ENCODE data around the gene SLC37A4. TPM values are rescaled to one million over a fixed set of nuclear protein-coding genes. Genes with fewer than 3 reads are reported as not detected.

The SLC37A4 gene
- polyA plus RNA-seq, 1 of the 3 experiments (the other 2 are of a cell fraction), result 21.8 TPM

GRCh38 chr11:118998822-118999221, 31.9 kb downstream of the SLC37A4 start:
- no peaks in the 10 kb centered on the region for H3K27me3 ChIP-seq (ENCODE audit: insufficient read depth)
- peaks cover 58% of the 10 kb centered on the region for H3K79me2 ChIP-seq (ENCODE audit: insufficient read depth)
- H3K4me2 ChIP-seq, result peak overlapping the region; percentile 98
- H3K36me3 ChIP-seq (replicated peaks in 1 of 2; ENCODE audit: control insufficient read depth in 1 of 2, insufficient read depth in 2 of 2, low read length in 1 of 2), result peaks cover 3 to 39% of the 10 kb centered on the region in 2 experiments
- 23% methylated on average over 6 of the region's 6 CpGs for WGBS (ENCODE audit: low lambda C conversion rate)
- H3K9me3 ChIP-seq, result no peaks in the 10 kb centered on the region
- DNase-seq, result no peak
- peaks cover 23% of the 10 kb centered on the region for H3F3A ChIP-seq (replicated peaks; ENCODE audit: insufficient read depth)
- H3K4me3 ChIP-seq (ENCODE audit: low read depth in 2 of 2, low read length in 1 of 2), result peak overlapping the region; percentile 77 to 97
- no peaks in the 10 kb centered on the region for H3K9me2 ChIP-seq
- H3K9ac ChIP-seq, result peak overlapping the region; percentile 78
- no peak for TF ChIP-seq USF2 (IDR thresholded peaks at IDR 0.05; ENCODE audit: borderline replicate concordance, low read depth, low read length)
- TF ChIP-seq CTCF (IDR thresholded peaks at IDR 0.05), result no peak
- no peak for TF ChIP-seq TEAD4 (IDR thresholded peaks at IDR 0.05; ENCODE audit: borderline replicate concordance, insufficient read depth)
- TF ChIP-seq, protein P1, sequence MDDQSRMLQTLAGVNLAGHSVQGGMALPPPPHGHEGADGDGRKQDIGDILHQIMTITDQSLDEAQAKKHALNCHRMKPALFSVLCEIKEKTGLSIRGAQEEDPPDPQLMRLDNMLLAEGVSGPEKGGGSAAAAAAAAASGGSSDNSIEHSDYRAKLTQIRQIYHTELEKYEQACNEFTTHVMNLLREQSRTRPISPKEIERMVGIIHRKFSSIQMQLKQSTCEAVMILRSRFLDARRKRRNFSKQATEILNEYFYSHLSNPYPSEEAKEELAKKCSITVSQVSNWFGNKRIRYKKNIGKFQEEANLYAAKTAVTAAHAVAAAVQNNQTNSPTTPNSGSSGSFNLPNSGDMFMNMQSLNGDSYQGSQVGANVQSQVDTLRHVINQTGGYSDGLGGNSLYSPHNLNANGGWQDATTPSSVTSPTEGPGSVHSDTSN (IDR thresholded peaks at IDR 0.05), result peak; percentile 47; the same call in 1 of the 2 replicates
- no peak for TF ChIP-seq GABPA (IDR thresholded peaks at IDR 0.05; ENCODE audit: low read depth)
- TF ChIP-seq RAD21 (IDR thresholded peaks at IDR 0.05; ENCODE audit: low read length), result no peak
- TF ChIP-seq EP300 (IDR thresholded peaks at IDR 0.05; ENCODE audit: borderline replicate concordance in 1 of 2, low read depth in 1 of 2, low read length in 1 of 2), result no peak
- TF ChIP-seq TAF1 (IDR thresholded peaks at IDR 0.05; ENCODE audit: borderline replicate concordance, low read depth, low read length), result no peak
- no peak for TF ChIP-seq FOXJ3 (CRISPR knock-in tag; IDR thresholded peaks at IDR 0.05)
- TF ChIP-seq JUND (IDR thresholded peaks at IDR 0.05), result peak; percentile 65
- no peak for TF ChIP-seq GATA2 (CRISPR knock-in tag; IDR thresholded peaks at IDR 0.05)
- TF ChIP-seq TCF12 (IDR thresholded peaks at IDR 0.05), result 0 out of 2 replicates have a peak, but pooled peaks have one; percentile 23
- TF ChIP-seq MAX (IDR thresholded peaks at IDR 0.05; ENCODE audit: low read depth), result no peak
- TF ChIP-seq, protein P2, sequence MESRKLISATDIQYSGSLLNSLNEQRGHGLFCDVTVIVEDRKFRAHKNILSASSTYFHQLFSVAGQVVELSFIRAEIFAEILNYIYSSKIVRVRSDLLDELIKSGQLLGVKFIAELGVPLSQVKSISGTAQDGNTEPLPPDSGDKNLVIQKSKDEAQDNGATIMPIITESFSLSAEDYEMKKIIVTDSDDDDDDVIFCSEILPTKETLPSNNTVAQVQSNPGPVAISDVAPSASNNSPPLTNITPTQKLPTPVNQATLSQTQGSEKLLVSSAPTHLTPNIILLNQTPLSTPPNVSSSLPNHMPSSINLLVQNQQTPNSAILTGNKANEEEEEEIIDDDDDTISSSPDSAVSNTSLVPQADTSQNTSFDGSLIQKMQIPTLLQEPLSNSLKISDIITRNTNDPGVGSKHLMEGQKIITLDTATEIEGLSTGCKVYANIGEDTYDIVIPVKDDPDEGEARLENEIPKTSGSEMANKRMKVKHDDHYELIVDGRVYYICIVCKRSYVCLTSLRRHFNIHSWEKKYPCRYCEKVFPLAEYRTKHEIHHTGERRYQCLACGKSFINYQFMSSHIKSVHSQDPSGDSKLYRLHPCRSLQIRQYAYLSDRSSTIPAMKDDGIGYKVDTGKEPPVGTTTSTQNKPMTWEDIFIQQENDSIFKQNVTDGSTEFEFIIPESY (IDR thresholded peaks at IDR 0.05; ENCODE audit: borderline replicate concordance, low read depth), result no peak
- no peak for TF ChIP-seq CHD2 (IDR thresholded peaks at IDR 0.05; ENCODE audit: low read length, partially characterized antibody)
- TF ChIP-seq, protein P3, sequence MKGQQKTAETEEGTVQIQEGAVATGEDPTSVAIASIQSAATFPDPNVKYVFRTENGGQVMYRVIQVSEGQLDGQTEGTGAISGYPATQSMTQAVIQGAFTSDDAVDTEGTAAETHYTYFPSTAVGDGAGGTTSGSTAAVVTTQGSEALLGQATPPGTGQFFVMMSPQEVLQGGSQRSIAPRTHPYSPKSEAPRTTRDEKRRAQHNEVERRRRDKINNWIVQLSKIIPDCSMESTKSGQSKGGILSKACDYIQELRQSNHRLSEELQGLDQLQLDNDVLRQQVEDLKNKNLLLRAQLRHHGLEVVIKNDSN (IDR thresholded peaks at IDR 0.05; ENCODE audit: borderline replicate concordance, low read depth), result no peak
- TF ChIP-seq NFIC (IDR thresholded peaks at IDR 0.05; ENCODE audit: borderline replicate concordance), result no peak
- 0 out of 2 replicates have a peak, but pooled peaks have one; percentile 11 for TF ChIP-seq POLR2AphosphoS5 (IDR thresholded peaks at IDR 0.05; ENCODE audit: low read depth, low read length)
- no peak for TF ChIP-seq IRF3 (IDR thresholded peaks at IDR 0.05; ENCODE audit: low read depth, low read length)
- TF ChIP-seq NRF1 (IDR thresholded peaks at IDR 0.05; ENCODE audit: low read depth, low read length), result no peak
- peak; percentile 78 for TF ChIP-seq FOSL2 (IDR thresholded peaks at IDR 0.05; ENCODE audit: borderline replicate concordance, low read depth)
- TF ChIP-seq SIN3A (IDR thresholded peaks at IDR 0.05; ENCODE audit: borderline replicate concordance, low read depth, low read length), result 0 out of 2 replicates have a peak, but pooled peaks have one; percentile 24
- TF ChIP-seq MEF2A (IDR thresholded peaks at IDR 0.05; ENCODE audit: borderline replicate concordance, low read depth), result no peak
- ChIA-PET POLR2A (no interaction called here), CTCF (interaction anchor here (4.1 kb wide), 1 partner anchor 41 kb away, joined by 13 read pairs; the partner anchor contains the start of gene UPK2)
- peak overlapping the region; percentile 53 to 69 for H3K27ac ChIP-seq (ENCODE audit: low read depth in 2 of 2, low read length in 1 of 2)
- no peaks in the 10 kb centered on the region for H4K20me1 ChIP-seq (ENCODE audit: insufficient read depth)
- H2AFZ ChIP-seq (ENCODE audit: low read depth), result 0 out of 2 replicates have a peak overlapping the region, but pooled peaks have one; percentile 99
- peaks cover 5 to 16% of the 10 kb centered on the region in 2 experiments; a peak in 3 of 4 replicates for H3K4me1 ChIP-seq (ENCODE audit: control insufficient read depth in 1 of 2, insufficient read depth in 2 of 2, low read depth in 1 of 2, low read length in 1 of 2)
